ENCODE data around the gene HLCS.

- TF ChIP-seq CTCF (conservative IDR thresholded peaks at IDR 0.05; ENCODE audit: low read length) = peak; percentile 97
- no peak for TF ChIP-seq EZH2phosphoT487 (IDR thresholded peaks at IDR 0.05; ENCODE audit: borderline replicate concordance)
Measured at GRCh38 chr21:36927719-36928117, 38.8 kb downstream of the HLCS start.

All from Loucy (cell line).